Mesenchymal stem cell (in vitro differentiated cells and primary cell): Measurements from ENCODE around the gene ESRP2.

ENCODE experiments used
- DNase-seq: peaks from one replicate; pipeline ENCODE4 v3.0.0-alpha.2; 2013
- H2AFZ ChIP-seq: one replicate; pipeline ENCODE4 v1.6.1; 2013; ENCODE audit warnings: low read depth, mild to moderate bottlenecking, control low read depth, inconsistent platforms, low read length, moderate library complexity
- H2AK5ac ChIP-seq: 2 replicates; pipeline ENCODE4 v1.6.1; 2013; ENCODE audit warnings: low read length, moderate library complexity, mild to moderate bottlenecking, inconsistent platforms; ENCODE audit not compliant: severe bottlenecking
- H2BK120ac ChIP-seq: one replicate; pipeline ENCODE4 v1.6.1; 2013; ENCODE audit warnings: low read depth, mild to moderate bottlenecking, inconsistent platforms, low read length, moderate library complexity
- H2BK12ac ChIP-seq, 2 experiments: one replicate each; pipeline ENCODE4 v1.6.1; 2013; ENCODE audit warnings: inconsistent platforms in 2 of 2, low read length in 2 of 2, mild to moderate bottlenecking in 2 of 2, moderate library complexity in 2 of 2, control low read depth in 1 of 2
- H2BK15ac ChIP-seq: one replicate; pipeline ENCODE4 v1.6.1; 2013; ENCODE audit warnings: mild to moderate bottlenecking, low read depth, inconsistent platforms; ENCODE audit not compliant: poor library complexity, severe bottlenecking
- H2BK5ac ChIP-seq: 2 replicates; pipeline ENCODE4 v1.6.1; 2013; ENCODE audit warnings: low read depth, mild to moderate bottlenecking, low read length, control low read depth, inconsistent platforms; ENCODE audit not compliant: poor library complexity, severe bottlenecking
- H3K14ac ChIP-seq, 2 experiments: one replicate each; pipeline ENCODE4 v1.6.1; 2013; ENCODE audit warnings: inconsistent platforms in 2 of 2, low read length in 2 of 2, control low read depth in 1 of 2, mild to moderate bottlenecking in 1 of 2, moderate library complexity in 1 of 2
- H3K18ac ChIP-seq, 2 experiments: one replicate each; pipeline ENCODE4 v1.6.1; 2013; ENCODE audit warnings: inconsistent platforms in 2 of 2, low read length in 2 of 2, control low read depth in 1 of 2, low read depth in 1 of 2, mild to moderate bottlenecking in 1 of 2
- H3K23ac ChIP-seq, 2 experiments: one replicate each; pipeline ENCODE4 v1.6.1; 2013; ENCODE audit warnings: inconsistent platforms in 2 of 2, low read length in 2 of 2, mild to moderate bottlenecking in 2 of 2, moderate library complexity in 2 of 2, control low read depth in 1 of 2
- H3K27ac ChIP-seq: 2 replicates; pipeline ENCODE4 v1.5.1; 2013; ENCODE audit warnings: mild to moderate bottlenecking, moderate library complexity, low read length, control low read depth, inconsistent platforms; ENCODE audit not compliant: poor library complexity, severe bottlenecking
- H3K27me3 ChIP-seq, 2 experiments: 2 replicates each; pipeline versions ENCODE4 v1.6.1 to v1.7.0; 2013; ENCODE audit warnings: low read length in 2 of 2, mild to moderate bottlenecking in 2 of 2, moderate library complexity in 2 of 2, control low read depth in 1 of 2, inconsistent platforms in 1 of 2; ENCODE audit not compliant: control insufficient read depth in 1 of 2, insufficient read depth in 1 of 2
- H3K36me3 ChIP-seq, 2 experiments: 2 replicates each; pipeline versions ENCODE4 v1.6.1 to v1.7.0; 2013; ENCODE audit warnings: low read length in 2 of 2, control low read depth in 1 of 2, inconsistent platforms in 1 of 2, low read depth in 1 of 2, mild to moderate bottlenecking in 1 of 2; ENCODE audit not compliant: insufficient read depth in 2 of 2, control insufficient read depth in 1 of 2
- H3K4ac ChIP-seq, 2 experiments: one replicate each; pipeline ENCODE4 v1.6.1; 2013; ENCODE audit warnings: inconsistent platforms in 2 of 2, low read length in 2 of 2, mild to moderate bottlenecking in 2 of 2, moderate library complexity in 2 of 2, control low read depth in 1 of 2, low read depth in 1 of 2
- H3K4me1 ChIP-seq: 2 replicates; pipeline ENCODE4 v1.6.1; 2013; ENCODE audit warnings: low read depth, low read length, control low read depth; ENCODE audit not compliant: control insufficient read depth, insufficient read depth
- H3K4me2 ChIP-seq: 2 replicates; pipeline ENCODE4 v1.6.1; 2013; ENCODE audit warnings: low read length, mild to moderate bottlenecking, inconsistent platforms; ENCODE audit not compliant: poor library complexity, severe bottlenecking
- H3K4me3 ChIP-seq, 2 experiments: 2 replicates each; pipeline versions ENCODE4 v1.5.1 to v1.7.0; 2013; ENCODE audit warnings: low read length in 2 of 2, mild to moderate bottlenecking in 2 of 2, control low read depth in 1 of 2, low read depth in 1 of 2; ENCODE audit not compliant: insufficient read depth in 1 of 2
- H3K79me1 ChIP-seq: replicated peaks from 2 replicates; pipeline ENCODE4 v1.6.1; 2013; ENCODE audit warnings: mild to moderate bottlenecking, control low read depth, low read length, inconsistent platforms; ENCODE audit not compliant: poor library complexity, severe bottlenecking
- H3K9ac ChIP-seq: 2 replicates; pipeline ENCODE4 v1.7.0; 2013; ENCODE audit warnings: mild to moderate bottlenecking, low read length, moderate library complexity
- H3K9me3 ChIP-seq: 2 replicates; pipeline ENCODE4 v1.7.0; 2013; ENCODE audit warnings: mild to moderate bottlenecking, low read length; ENCODE audit not compliant: control insufficient read depth
- H4K8ac ChIP-seq: one replicate; pipeline ENCODE4 v1.6.1; 2013; ENCODE audit warnings: inconsistent platforms, mild to moderate bottlenecking, low read length, moderate library complexity
- H4K91ac ChIP-seq: one replicate; pipeline ENCODE4 v1.6.1; 2013; ENCODE audit warnings: mild to moderate bottlenecking, low read length, inconsistent platforms
- WGBS: methylation state at CpG from one replicate; pipeline ENCODE4 v1.1.7; 2013; ENCODE audit warnings: mixed read lengths; 5-methylcytosine and 5-hydroxymethylcytosine counted together

The ESRP2 gene

GRCh38 chr16:68247400-68247799 lies 11.5 kb upstream of the ESRP2 start:
- Histone ChIP-seq H3K4me2 (no peak overlapping the region), H3K23ac (no peak overlapping the region), H4K91ac (no peak overlapping the region), H3K36me3 (peaks cover 29 to 32% of the 10 kb centered on the region in 2 experiments), H3K9me3 (no peaks in the 10 kb centered on the region), H2BK12ac (no peak overlapping the region), H3K4me1 (peaks cover 27% of the 10 kb centered on the region), H2AK5ac (no peak overlapping the region), H3K79me1 (peaks cover 39% of the 10 kb centered on the region), H4K8ac (no peak overlapping the region), H2BK5ac (no peak overlapping the region), H3K27me3 (no peaks in the 10 kb centered on the region), H3K4ac (no peak overlapping the region), H2AFZ (no peak overlapping the region), H2BK15ac (no peak overlapping the region), H3K9ac (no peak overlapping the region), H2BK120ac (no peak overlapping the region), H3K4me3 (peak overlapping the region in 1 of 2 experiments; percentile 99), H3K14ac (no peak overlapping the region), H3K18ac (no peak overlapping the region), H3K27ac (no peak overlapping the region)
- DNase-seq: no peak
- 92% methylated on average over 4 of the region's 4 CpGs for WGBS

- peaks cover 39% of the 10 kb centered on the region for H3K79me1 ChIP-seq
- H3K27me3 ChIP-seq: no peaks in the 10 kb centered on the region
- peaks cover 27% of the 10 kb centered on the region for H3K4me1 ChIP-seq
- no peak overlapping the region for H3K4ac ChIP-seq
- no peak overlapping the region for H2AK5ac ChIP-seq
- no peaks in the 10 kb centered on the region for H3K9me3 ChIP-seq
- no peak overlapping the region for H3K23ac ChIP-seq
- H4K8ac ChIP-seq: no peak overlapping the region
- H2BK120ac ChIP-seq: no peak overlapping the region
- H3K14ac ChIP-seq: no peak overlapping the region
- no peak overlapping the region for H2AFZ ChIP-seq
- H2BK12ac ChIP-seq: no peak overlapping the region
- H3K4me2 ChIP-seq: no peak overlapping the region
- H3K9ac ChIP-seq: no peak overlapping the region
- no peak for DNase-seq
- no peak overlapping the region for H3K18ac ChIP-seq
- H4K91ac ChIP-seq: no peak overlapping the region
- H3K27ac ChIP-seq: no peak overlapping the region
- H3K4me3 ChIP-seq: peak overlapping the region in 1 of 2 experiments; percentile 99
- 89% methylated on average over 5 of the region's 5 CpGs for WGBS
- H2BK5ac ChIP-seq: no peak overlapping the region
- H2BK15ac ChIP-seq: no peak overlapping the region
- peaks cover 22 to 28% of the 10 kb centered on the region in 2 experiments for H3K36me3 ChIP-seq
Measured at GRCh38 chr16:68246666-68247065, 10.7 kb upstream of the ESRP2 start.

- Histone ChIP-seq H3K27me3 (no peaks in the 10 kb centered on the region), H3K36me3 (peaks cover 19 to 23% of the 10 kb centered on the region in 2 experiments), H4K8ac (no peak overlapping the region)
Measured at GRCh38 chr16:68246121-68246520, 10.2 kb upstream of the ESRP2 start.

GRCh38 chr16:68244903-68245853 lies 9.3 kb upstream of the ESRP2 start, which contains the start of gene PLA2G15:
PLA2G15 (plus strand) TSS chr16:68245373; CDS start chr16:68245427, 54 bp downstream.
- Histone ChIP-seq H2BK5ac (no peak within 1 kb of the TSS), H3K9me3 (no peaks in the 10 kb centered on the region), H2AK5ac (peak within 1 kb of the TSS; percentile 49), H3K4me2 (peak within 1 kb of the TSS; percentile 93), H3K36me3 (peaks cover 14 to 15% of the 10 kb centered on the region in 2 experiments), H3K9ac (peak within 1 kb of the TSS; percentile 93), H4K8ac (peak within 1 kb of the TSS; percentile 88), H3K4ac (peak within 1 kb of the TSS; percentile 48 to 91), H3K27ac (no peak within 1 kb of the TSS), H3K18ac (peak within 1 kb of the TSS; percentile 80 to 95), H3K14ac (peak within 1 kb of the TSS in 1 of 2 experiments; percentile 97), H3K4me3 (peak within 1 kb of the TSS; percentile 99), H2AFZ (peak within 1 kb of the TSS; percentile 96), H2BK12ac (peak within 1 kb of the TSS in 1 of 2 experiments; percentile 58), H3K23ac (peak within 1 kb of the TSS in 1 of 2 experiments; percentile 86), H3K79me1 (peaks cover 37% of the 10 kb centered on the region), H3K4me1 (peaks cover 27% of the 10 kb centered on the region), H4K91ac (peak within 1 kb of the TSS; percentile 84), H2BK15ac (peak within 1 kb of the TSS; percentile 64), H2BK120ac (no peak within 1 kb of the TSS), H3K27me3 (no peaks in the 10 kb centered on the region)
- WGBS: under 1% methylated on average over 66 of the region's 75 CpGs
- DNase-seq: peak; percentile 95

More at GRCh38 chr16:68246121-68246520, 10.2 kb upstream of the ESRP2 start:
- H3K79me1 ChIP-seq: peaks cover 39% of the 10 kb centered on the region
- H2BK15ac ChIP-seq: no peak overlapping the region
- H3K4me2 ChIP-seq: peak overlapping the region; percentile 45
- no peak overlapping the region for H2AK5ac ChIP-seq
- H3K4ac ChIP-seq: no peak overlapping the region
- H3K23ac ChIP-seq: peak overlapping the region in 1 of 2 experiments; percentile 6
- H2AFZ ChIP-seq: no peak overlapping the region
- H3K4me1 ChIP-seq: peaks cover 27% of the 10 kb centered on the region
- H2BK5ac ChIP-seq: no peak overlapping the region
- H3K4me3 ChIP-seq: peak overlapping the region in 1 of 2 experiments; percentile 99
- H2BK120ac ChIP-seq: no peak overlapping the region
- no peak for DNase-seq
- H3K9me3 ChIP-seq: no peaks in the 10 kb centered on the region
- no peak overlapping the region for H3K14ac ChIP-seq
- H3K27ac ChIP-seq: no peak overlapping the region
- H2BK12ac ChIP-seq: no peak overlapping the region
- no peak overlapping the region for H3K18ac ChIP-seq
- no peak overlapping the region for H4K91ac ChIP-seq
- H3K9ac ChIP-seq: peak overlapping the region; percentile 90
- WGBS: 95% methylated on average over 7 of the region's 7 CpGs
